NB4 (cell line): ENCODE data around the gene BMF.
A peak's percentile ranks its signal among the peaks of the same experiment; 100 is the strongest.
"Not testable (repeated sequence)": the region's sequence is repeated elsewhere in the genome, so short reads cannot be mapped to it uniquely, and the experiment has no call there.

ENCODE experiments used
- DNase-seq: peaks from one replicate; pipeline ENCODE4 v3.0.0; 2010; ENCODE audit warnings: low read depth
- H3K4me3 ChIP-seq: one replicate; pipeline ENCODE4 v1.5.1; 2011; ENCODE audit warnings: mild to moderate bottlenecking, low read depth, low read length, moderate library complexity
- MYC ChIP-seq: IDR thresholded peaks from 2 replicates; pipeline ENCODE4 v1.6.1; 2011; ENCODE audit warnings: low read depth, low read length
- POLR2A ChIP-seq: IDR thresholded peaks from 2 replicates; pipeline ENCODE4 v1.6.1; 2011; ENCODE audit warnings: mild to moderate bottlenecking; ENCODE audit not compliant: insufficient read length; ENCODE audit errors: extremely low read depth
- TF ChIP-seq, protein P1 (sequence below): IDR thresholded peaks from one replicate; pipeline ENCODE4 v1.5.1; 2012; ENCODE audit warnings: low read depth, low read length
- TF ChIP-seq, protein P2 (sequence below): IDR thresholded peaks from 2 replicates; pipeline ENCODE4 v1.6.1; 2011; ENCODE audit warnings: low read depth, low read length

BMF gene

DNA sequence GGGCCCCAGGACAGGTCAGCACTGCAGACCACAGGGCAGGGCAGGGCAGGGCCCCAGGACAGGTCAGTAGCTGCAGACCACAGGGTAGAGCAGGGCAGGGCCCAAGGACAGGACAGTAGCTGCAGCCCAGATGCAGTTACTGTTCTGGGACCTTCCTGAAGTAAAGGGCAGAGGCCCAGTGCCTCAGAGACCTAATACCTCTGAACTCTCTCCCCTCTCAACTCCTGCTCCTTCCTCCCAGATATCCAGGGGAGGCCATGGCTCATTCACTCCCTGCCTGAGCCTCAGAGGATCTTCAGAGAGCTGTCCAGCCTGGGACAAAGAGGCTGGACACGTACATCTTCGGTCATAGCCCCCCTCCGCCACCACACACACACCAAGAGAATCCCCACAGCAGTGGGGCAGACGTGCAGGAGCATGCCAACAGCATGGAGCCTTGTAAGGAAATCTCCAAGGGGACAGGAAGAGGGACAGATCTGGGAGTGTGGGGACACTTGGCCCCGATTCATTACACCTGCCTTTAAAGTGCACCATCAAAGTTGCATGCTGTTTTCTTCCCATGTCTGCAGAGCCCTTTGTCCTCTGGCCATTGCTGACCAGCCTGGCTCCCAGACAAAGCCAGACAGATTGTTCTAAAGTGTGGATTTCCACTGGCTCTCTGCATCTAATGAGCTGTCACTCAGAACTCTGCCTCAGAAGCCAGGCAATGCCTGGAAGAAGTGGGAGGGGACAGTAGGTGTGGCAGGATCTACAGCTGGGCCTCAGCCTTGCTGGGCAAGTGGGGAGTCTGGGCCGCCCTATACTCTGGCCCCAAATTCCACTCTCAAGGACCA, 28.0 kb upstream of the BMF start:
- DNase-seq = no peak
- no peak overlapping the region for H3K4me3 ChIP-seq
- TF ChIP-seq, protein P1, sequence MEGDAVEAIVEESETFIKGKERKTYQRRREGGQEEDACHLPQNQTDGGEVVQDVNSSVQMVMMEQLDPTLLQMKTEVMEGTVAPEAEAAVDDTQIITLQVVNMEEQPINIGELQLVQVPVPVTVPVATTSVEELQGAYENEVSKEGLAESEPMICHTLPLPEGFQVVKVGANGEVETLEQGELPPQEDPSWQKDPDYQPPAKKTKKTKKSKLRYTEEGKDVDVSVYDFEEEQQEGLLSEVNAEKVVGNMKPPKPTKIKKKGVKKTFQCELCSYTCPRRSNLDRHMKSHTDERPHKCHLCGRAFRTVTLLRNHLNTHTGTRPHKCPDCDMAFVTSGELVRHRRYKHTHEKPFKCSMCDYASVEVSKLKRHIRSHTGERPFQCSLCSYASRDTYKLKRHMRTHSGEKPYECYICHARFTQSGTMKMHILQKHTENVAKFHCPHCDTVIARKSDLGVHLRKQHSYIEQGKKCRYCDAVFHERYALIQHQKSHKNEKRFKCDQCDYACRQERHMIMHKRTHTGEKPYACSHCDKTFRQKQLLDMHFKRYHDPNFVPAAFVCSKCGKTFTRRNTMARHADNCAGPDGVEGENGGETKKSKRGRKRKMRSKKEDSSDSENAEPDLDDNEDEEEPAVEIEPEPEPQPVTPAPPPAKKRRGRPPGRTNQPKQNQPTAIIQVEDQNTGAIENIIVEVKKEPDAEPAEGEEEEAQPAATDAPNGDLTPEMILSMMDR = no peak
- TF ChIP-seq MYC (no peak), POLR2A (no peak)
- TF ChIP-seq, protein P2, sequence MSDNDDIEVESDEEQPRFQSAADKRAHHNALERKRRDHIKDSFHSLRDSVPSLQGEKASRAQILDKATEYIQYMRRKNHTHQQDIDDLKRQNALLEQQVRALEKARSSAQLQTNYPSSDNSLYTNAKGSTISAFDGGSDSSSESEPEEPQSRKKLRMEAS = no peak

DNA sequence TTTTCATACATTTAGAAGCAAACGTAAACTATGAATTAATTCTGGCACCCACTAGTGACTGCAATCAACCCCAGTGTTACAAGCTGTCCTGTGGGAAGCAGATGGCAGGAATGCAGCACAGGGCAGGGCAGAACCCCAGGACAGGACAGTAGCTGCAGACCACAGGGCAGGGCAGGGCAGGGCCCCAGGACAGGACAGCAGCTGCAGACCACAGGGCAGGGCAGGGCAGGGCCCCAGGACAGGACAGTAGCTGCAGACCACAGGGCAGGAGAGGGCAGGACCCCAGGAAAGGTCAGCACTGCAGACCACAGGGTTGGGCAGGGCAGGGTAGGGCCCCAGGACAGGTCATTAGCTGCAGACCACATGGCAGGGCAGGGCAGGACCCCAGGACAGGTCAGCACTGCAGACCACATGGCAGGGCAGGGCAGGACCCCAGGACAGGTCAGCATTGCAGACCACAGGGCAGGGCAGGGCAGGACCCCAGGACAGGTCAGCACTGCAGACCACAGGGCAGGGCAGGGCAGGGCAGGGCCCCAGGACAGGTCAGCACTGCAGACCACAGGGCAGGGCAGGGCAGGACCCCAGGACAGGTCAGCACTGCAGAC, 27.3 kb upstream of the BMF start:
- DNase-seq, H3K4me3 ChIP-seq: not testable (repeated sequence)

DNA sequence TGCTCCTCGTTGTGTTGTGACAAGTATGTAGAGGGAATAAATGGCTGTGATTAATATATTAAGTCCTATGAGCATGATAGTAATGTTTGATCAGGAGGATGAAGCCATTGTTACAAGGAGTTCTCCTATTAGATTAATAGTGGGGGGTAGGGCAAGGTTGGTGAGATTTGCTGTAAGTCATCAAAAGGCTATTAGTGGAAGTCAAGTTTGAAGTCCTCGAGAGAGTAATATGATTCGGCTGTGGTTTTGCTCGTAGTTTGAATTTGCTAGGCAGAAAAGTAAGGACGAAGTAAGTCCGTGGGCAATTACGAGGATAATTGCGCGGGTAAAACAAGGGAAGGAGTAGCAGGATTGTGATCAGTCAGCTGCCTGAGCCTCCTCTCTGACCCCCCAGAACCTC, 26.2 kb upstream of the BMF start:
- no peak overlapping the region for H3K4me3 ChIP-seq
- DNase-seq = no peak
- TF ChIP-seq, protein P1 = no peak
- TF ChIP-seq, protein P2 = no peak

DNA sequence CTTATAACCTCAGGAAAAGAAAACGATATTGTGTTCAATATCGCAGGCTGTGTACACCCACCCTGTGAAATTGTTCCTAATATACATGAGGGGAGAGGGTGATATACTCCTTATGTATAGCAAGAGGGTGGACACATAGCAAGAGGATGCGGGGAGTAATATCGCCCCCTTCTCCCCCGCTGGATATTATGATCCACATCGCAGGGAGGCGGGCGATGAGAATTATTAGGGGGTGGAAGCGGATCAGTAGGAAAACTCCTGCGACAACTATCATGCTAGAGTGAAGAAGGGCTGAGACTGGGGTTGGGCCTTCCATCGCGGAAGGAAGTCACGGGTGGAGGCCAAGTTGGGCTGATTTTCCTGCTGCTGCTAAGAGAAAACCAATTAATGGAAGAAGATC, 24.9 kb upstream of the BMF start:
- TF ChIP-seq MYC = no peak
- TF ChIP-seq POLR2A = no peak
- TF ChIP-seq, protein P1 = no peak
- TF ChIP-seq, protein P2 = no peak
- no peak overlapping the region for H3K4me3 ChIP-seq
- DNase-seq = no peak

DNA sequence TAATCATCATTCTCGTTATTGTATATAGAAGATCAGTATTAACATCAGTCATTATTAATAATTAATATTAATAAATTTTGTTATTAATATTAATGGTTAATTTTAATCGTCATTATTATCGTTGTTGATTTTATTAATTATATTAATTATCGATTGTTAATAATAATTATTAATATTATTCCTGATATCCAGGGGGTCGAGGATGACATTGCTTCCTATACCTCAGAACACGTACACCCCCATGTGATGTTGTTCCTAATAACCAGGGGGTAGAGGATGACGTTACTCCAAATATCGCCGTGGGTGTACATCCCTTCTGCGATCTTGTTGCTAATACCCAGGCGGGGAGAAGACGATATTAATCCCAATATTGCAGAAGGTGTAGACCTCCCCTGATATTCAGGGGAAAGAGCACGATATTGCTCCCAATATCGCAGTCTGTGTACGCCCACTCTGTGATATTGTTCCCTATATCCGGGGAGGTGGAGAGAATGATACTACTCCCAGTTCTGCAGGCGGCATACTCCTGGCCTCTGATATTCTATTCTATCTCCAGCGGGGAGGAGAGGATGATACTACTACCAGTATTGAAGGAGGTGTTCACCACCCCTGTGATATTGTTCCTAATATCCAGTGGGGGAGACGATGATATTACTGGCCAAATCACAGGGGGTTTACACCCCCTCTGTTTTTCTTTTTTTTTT, 22.3 kb upstream of the BMF start:
- peak; percentile 10 for DNase-seq

More for the DNA sequence above, 22.3 kb upstream of the BMF start:
- no peak overlapping the region for H3K4me3 ChIP-seq
- TF ChIP-seq, protein P2 = no peak
- no peak for TF ChIP-seq POLR2A
- TF ChIP-seq, protein P1 = no peak
- TF ChIP-seq MYC = no peak
